ENCODE results near the gene FGR. TPM values are rescaled to one million over a fixed set of nuclear protein-coding genes. Genes with fewer than 3 reads are reported as not detected.

The FGR gene
- total RNA-seq, 1 donor from 2014 or later: 0.22 TPM

GRCh38 chr1:27619782-27620438 lies 15.1 kb downstream of the FGR start:
- intact Hi-C loops (cut with micrococcal nuclease): loop anchor here (5.0 kb wide), 1 partner anchor 97 kb away; no protein-coding TSS in a partner anchor

DNA sequence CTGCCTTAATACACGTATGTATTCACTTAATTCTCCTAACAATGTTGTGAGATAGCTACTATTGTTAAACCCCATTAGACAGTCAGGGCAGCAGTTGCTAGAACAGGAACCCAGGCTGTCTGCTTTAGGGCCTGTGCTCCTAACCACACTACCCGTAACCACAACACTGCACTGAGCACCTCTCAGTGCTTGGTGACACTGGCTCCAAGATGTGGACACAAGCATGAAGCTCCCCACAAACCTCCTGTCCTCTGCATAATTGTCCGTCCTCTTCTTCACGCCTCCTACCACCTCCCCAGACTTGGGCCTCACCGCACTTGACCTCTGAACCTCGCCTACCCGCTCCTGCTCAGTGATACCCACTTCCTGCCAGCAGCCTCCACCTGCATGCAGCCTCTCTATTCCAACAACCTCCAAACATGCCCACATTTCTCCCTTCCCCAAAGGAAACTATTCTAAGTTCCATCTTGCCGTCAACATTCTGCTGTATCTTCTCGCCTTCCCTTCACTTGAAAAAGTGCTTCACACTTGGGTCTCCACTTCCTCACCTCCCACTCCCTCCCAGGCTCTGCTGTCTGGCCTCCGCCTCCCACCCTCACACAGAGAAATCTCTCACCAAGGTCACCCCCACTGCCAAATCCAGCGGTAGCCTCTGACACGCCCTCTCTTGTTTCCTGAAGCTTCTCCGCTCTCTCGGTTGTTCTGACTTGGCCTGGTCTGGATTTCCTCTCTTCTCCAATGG lies 16.5 kb downstream of the FGR start:
- intact Hi-C loops (cut with micrococcal nuclease): loop anchor here (1.0 kb wide), 1 partner anchor 15 kb away; no protein-coding TSS in a partner anchor

DNA sequence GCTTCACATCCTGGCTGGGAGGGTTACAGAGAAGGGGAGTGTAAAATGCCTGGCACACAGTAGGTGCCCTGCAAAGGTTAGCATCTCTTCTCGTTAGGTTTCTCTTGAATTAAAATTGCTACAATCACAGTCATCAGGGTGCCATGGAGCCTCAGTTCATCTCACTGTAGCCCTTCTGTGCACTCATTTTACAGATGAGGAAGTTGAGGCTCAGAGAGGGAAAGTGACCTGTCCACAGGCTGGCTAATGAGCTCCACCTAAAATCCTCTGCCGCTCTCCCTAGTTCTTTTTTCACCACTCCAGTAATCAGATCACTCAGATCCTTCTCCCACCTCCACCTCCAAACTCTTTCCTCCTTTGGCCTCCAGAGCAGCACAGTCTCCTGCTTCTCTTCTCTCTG lies 17.6 kb downstream of the FGR start:
- intact Hi-C loops (cut with micrococcal nuclease): no loop called here

- intact Hi-C loops (cut with micrococcal nuclease): no loop called here
Measured at GRCh38 chr1:27616441-27616840, 18.5 kb downstream of the FGR start.

DNA sequence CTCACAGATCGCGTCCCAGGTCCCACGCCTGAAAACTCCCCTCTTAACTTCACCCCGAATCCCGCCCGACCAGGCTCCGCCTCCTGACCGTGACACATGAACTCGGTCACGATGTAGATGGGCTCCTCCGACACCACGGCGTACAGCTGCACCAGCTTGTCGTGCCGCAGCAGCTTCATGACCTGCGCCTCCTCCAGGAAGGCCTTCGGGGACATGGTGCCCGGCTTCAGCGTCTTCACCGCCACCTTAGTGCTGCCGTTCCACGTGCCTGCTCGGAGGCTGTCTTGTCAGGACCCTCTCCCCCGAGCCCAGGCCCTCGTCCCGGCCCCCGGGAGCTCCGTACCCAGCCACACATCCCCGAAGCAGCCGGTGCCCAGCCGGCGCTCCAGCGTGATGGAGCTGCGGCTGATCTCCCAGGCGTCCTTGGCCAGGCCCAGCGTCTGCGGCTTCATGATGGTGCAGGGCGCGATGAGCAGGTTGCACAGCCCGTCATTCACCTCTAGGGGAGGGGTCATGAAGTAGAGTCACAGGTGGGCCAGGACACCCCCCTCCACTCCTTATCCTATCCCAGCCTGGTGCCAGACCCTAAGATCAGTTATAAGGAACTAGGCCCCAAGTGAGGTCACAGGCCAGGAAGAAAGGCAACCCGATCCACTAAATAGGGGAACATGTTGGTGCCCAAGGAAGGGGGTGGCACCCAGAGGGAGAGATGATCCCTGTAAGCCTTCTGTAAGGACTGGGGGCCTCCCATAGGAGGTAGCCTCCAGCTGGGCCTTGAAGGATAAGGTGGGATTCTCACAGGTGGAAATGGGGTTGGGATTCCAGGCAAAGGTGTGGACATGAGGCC lies 19.4 kb downstream of the FGR start:
- intact Hi-C loops (cut with micrococcal nuclease): no loop called here

DNA sequence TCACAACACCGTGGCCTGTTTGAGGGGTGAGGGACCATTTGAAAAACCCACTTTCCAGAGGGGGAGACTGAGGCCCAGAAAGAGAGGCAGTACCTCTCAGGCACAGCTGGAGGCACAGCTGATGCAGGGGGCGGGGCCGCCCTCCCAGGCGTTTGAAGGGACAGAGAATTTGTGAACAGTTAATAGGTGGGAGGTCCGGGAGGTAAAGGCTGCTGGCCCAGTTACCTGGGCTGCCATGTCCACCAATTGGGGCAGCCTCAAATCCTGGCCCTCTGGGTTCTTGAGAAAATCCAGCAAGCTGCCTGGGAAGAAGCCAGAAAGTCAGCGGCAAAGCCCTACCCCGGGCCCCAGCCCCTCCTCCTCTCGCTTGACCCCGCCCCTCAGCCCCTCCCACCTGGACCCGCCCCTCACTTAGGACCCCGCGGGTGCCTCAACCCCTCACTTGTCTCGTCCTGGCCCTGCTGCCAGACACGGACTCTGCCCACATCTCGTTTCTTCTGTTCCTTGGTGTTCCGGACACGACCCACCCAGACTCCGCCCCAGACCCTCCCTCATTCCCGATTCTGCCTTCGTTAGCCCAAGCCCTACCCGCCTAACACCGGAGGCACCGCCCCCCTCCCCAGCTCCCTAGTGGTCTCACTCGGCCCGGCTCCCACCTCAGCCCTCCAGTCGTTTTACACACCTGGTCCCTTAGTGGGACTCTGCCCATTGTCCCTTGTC lies 20.2 kb downstream of the FGR start:
- intact Hi-C loops (cut with micrococcal nuclease): no loop called here

DNA sequence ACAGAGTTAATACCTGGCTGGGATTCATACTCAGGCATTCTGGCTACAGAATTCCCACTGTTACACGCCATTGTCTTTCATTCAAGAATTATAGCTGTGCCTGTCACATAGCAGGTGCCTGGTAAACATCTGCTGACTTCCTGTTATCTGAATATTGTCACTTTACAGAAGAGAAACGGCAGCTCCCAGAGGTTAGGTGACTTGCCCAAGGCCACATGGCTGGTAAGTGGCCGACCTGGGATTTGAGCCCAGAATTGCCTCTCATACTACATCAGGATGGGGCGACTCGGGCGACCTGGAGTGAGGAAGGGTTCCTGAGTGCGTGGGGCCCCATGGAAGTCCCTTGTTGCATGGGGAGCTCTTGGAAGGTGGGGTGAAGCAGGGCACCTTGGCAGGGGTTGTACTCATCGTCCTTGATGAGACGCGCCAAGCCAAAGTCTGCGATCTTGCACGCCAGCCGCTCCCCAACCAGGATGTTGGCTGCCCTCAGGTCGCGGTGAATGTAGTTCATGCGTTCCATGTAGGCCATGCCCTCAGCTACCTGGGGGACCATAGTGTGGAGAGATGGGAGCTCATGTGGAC lies 20.9 kb downstream of the FGR start:
- intact Hi-C loops (cut with micrococcal nuclease): no loop called here

GRCh38 chr1:27612718-27613117 lies 22.3 kb downstream of the FGR start:
- intact Hi-C loops (cut with micrococcal nuclease): no loop called here

DNA sequence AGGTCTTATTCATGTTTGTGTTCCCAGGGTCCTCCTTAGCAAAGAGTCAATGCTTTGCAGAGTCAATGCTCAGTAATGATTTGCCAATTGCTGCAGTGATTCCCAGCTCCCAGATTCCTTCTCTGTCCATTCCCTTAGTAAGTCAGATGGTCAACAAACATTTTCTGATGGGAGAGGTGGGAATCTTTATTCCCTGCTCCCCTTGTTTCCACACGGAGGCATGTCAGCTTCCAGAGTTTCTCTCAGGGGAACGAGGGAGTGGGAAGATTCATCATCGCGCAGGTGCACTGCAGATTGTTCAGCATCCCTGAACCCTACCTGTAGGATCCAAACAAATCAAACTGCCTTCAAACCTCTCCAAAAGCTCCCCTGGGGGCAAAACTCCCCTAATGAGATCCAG lies 23.5 kb downstream of the FGR start:
- intact Hi-C loops (cut with micrococcal nuclease): no loop called here

DNA sequence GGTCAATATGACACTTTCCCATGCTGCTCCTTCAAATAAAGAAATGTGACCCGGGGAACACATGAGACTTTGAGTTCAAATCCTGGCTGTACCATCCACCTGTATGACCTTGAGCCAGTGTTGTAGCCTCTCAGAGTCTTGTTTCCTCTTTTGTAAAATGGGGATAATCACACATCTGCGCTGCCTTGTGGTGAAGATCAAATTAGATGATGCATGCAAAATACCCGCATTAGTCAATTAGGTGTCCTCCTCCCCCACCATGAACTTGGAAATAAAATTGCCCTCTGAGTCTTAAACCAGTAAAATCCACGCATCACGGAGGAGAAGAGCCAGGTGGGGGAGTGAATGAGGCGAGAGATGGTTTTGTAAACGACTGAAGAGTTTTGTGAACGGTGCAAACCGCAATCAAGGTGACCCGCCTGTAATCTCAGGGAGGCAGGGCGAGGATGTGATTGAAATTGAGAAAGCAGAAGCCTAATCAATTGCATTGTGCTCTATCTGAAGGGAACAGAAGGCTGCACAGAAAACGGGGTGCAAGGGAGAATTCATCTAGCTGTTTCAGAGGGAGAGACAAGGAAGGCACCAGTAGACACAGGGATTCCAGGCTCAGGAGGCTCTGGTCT lies 25.3 kb downstream of the FGR start:
- intact Hi-C loops (cut with micrococcal nuclease): no loop called here

DNA sequence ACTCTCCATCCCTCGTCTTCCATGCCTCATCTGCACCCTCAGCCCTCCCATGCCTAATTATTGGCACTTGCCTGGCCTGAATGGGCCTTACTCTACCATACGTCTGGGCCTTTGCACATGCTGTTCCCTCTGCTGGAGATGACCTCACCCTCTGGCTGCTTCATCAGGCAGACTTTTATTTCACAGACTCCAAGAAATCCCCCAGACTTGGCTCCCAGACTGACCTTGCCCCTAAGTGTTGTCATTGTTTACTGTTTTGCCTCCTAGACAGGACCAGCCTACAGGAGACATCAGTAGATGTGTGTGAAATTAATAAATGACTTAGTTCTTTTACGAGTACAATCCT lies 25.8 kb downstream of the FGR start:
- intact Hi-C loops (cut with micrococcal nuclease): no loop called here

DNA sequence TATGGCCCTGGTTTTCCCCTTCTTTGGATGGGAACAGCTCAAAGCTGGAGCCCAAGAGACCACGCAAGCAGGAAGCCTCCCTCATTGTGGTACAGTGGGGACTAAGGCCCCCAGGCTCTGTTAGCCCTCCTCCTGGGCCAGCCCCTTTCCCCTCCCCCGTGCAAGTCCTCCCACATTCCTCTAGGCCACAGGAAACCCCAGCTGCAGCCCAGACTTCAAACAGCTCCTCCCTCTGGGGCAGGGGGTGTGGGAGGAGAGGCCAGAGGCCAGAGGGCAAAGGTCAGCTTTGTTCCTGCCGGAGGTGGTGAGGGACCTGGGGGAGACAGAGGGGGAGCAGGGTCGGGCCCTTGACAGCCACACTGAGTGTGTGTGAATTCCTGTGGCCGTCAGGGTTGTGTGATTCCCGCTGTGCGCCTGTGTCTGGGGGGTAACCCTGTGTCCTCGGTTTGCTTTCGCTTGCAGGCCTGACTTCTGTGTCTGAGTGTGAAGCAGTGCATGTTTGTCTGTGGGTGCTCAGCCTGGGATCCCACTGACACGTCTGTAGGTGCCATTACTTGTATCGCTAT lies 27.7 kb downstream of the FGR start:
- intact Hi-C loops (cut with micrococcal nuclease): no loop called here

DNA sequence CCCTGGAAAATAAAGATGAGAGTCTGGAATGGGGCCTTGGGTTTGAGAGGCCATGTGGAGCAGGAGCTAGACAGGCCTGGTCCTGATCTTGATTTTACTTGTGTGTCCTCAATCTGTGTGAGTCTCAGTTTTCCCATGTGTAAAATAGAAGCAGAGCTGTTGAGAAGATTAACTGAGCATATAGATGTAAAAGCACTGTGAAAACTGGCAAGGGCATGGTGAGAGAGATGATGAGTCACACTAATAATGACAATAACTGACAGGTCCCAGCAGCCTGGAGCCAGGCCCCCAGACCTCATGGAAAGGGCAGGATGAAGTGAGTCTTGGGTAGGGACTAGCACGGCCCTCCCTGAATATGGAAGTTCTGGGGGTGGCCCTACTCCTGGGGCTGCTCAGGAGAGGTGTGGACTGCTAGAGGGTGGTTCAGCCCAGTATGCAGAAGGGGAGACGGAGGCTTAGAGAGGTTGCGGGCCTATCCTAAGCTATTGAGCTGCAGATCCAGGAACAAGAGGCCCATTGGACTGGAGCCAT lies 28.2 kb downstream of the FGR start:
- intact Hi-C loops (cut with micrococcal nuclease): loop anchor here (1.0 kb wide), 8 partner anchors 50 to 305 kb away; partner anchors contain the start of genes FAM76A and GPR3

DNA sequence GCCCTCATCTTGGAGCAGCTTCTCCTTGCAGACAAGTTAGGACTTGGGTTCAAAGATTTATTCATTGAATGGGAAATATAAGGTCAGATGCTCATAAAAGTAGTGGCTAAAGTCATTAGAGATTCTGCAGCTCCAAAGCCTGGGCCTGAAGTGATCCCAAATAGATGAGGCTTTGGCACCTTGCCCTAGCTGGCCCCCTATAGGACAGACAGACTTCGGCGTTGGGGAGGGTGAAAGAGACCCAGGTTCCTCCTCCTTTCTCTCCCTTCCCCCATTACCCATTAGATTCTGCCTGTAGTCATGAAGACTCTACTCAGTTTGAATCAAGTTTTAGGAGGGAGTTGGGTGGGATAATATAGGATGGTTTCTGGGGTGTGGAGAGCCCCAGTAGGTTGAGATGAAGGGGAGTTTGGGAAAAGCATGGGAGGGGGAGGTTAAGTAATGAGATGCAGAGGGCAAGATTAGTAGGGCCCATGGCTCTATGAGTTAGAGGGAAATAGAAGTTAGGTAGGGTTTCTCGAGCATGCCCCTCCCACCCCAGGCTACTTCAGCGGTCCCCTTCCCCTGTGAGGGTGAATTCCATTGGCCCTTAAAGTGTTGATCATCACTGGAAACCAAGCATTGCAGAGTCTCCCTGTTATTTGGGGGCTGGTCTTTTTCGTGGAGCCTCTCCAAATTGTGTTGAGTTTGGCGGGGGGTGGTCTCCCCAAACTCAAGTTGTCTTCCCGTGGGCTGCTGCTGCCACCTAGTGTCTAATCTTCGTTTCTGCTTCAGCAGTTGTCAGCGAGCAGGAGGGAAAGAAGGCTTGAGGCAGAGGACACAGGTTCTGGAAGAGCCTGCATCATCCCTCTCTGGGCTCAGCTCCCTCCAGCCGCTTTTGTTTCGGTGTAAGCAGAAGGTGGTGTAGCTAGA lies 28.9 kb downstream of the FGR start:
- intact Hi-C loops (cut with micrococcal nuclease): loop anchor here (1.0 kb wide), 8 partner anchors 50 to 305 kb away; partner anchors contain the start of genes FAM76A and GPR3

- intact Hi-C loops (cut with micrococcal nuclease): no loop called here
Measured at GRCh38 chr1:27605300-27605766, 29.7 kb downstream of the FGR start.

- intact Hi-C loops (cut with micrococcal nuclease): loop anchor here (1.0 to 5.0 kb wide), 6 partner anchors 36 to 370 kb away; partner anchors contain the start of genes TMEM222, WASF2 and WDTC1
Measured at GRCh38 chr1:27604579-27605299, 30.2 kb downstream of the FGR start.

DNA sequence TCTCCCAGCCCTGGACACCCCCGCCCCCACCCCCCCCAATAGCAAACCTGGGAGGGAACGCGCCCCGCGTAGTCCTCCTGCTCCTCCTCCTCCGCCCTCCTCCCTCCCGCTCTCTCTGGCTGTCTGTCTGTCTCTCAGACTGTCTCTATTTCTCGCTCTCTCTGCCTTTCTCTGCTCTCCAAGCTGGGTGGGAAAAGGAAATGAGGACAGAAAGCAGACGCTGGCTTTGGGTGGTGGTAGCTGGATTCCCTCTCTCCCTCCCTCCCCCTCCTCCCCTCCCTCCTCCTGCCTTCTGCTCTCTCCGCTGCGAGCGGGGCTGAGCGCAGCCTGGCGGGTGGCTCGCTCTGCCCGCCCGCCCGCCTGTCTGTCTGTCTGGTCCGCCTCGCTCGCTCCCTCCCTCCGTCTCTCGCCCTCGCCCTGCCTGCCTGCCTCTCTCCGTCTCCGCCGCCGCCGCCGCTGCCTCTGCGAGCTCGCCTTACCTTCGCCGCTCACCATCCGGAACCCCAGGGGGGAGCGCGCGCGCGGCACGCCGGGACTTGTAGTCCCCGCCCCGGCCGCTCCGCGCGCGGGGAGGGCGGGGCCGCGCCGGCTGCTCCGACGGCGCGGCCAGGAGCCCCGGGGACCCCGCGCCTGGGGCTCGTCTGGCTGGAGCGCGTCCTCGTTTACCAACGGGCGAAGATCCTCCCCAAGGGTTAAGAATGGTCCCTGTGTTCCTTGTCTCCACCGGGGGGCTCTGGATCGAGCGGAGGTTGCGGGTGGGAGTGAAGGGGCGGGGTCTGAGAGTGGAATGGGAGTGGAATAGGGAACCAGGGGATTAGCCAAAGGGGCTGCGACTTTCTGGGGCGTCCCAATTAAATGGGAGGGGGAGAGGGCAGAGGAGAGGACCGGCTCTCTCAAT lies 31.1 kb downstream of the FGR start, which contains the start of gene AHDC1:
TSS of gene AHDC1 (minus strand) at position 464 of the 898 bp plus-strand sequence. CDS start 52,029 bp downstream, outside the sequence.
- intact Hi-C loops (cut with micrococcal nuclease): loop anchor here (1.0 to 5.0 kb wide), 6 partner anchors 36 to 370 kb away; partner anchors contain the start of genes TMEM222, WASF2 and WDTC1

Data from T-helper 1 cell treated with Interleukin-12 subunit alpha and Interleukin-12 subunit beta and Interleukin-4 antibody, amounts not matched to agents 30 ng/mL and 1 ng/mL, for 36 hours (primary cell).